Measurements from ENCODE around the gene SCUBE1.

The SCUBE1 gene

DNA sequence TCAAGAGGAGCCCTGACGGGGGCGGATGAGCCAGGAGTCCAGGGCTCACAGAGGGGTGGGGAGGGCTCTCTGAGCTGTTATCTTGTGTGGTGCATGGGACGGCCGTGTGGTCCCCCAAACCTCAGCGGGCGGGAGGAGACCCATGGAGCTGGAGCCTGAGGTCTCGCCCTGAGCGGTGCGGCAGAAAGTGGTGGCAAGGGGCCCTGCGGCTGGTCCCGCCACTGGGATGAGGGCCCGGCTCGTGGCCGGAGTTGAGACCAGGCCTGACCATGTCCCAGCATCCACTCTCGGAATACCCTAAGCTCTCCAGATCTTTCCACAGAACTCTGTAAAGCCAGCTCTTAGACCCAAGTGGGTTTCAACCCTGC, 133.7 kb downstream of the SCUBE1 start:
- DNase-seq, result no peak

DNA sequence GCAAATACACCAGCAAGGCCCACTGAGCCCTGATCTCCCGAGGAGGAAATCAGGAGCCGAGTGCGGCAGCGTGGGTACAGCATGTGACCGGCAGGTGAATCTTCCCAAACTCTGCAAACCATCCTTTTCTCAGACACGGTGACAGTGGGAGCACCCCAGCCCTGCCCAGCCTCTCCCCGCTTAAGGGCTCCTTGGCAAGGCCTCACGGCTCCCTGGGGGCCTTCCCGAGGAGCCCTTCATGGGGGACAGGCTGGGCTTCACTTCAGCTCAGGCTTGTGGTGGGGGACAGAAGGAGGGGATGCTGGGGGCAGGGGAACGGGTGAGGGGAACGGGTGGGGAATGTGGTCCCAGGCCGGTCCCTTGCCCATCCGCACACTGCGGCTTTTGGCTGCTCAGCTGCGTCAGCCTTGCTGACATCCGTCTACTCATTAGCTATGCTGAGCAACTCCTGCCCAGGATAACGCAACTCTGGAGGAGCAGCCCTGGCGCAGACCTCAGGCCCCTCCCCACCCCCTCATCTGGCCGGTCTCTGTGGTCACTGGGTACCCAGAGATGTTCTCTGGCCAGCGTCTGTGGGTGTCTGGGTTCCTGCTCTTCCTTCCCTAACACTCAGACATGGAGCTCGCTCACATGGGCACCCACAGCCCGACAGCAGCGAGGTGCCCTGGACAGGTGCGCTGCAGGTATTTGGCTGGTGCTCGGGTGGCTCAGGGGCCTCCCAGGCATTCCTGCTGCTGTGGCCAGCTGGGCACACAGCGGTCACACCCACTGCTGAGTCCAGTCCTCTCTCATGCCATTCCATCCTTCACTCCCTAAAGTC, 134.3 kb downstream of the SCUBE1 start:
- DNase-seq, result no peak

DNA sequence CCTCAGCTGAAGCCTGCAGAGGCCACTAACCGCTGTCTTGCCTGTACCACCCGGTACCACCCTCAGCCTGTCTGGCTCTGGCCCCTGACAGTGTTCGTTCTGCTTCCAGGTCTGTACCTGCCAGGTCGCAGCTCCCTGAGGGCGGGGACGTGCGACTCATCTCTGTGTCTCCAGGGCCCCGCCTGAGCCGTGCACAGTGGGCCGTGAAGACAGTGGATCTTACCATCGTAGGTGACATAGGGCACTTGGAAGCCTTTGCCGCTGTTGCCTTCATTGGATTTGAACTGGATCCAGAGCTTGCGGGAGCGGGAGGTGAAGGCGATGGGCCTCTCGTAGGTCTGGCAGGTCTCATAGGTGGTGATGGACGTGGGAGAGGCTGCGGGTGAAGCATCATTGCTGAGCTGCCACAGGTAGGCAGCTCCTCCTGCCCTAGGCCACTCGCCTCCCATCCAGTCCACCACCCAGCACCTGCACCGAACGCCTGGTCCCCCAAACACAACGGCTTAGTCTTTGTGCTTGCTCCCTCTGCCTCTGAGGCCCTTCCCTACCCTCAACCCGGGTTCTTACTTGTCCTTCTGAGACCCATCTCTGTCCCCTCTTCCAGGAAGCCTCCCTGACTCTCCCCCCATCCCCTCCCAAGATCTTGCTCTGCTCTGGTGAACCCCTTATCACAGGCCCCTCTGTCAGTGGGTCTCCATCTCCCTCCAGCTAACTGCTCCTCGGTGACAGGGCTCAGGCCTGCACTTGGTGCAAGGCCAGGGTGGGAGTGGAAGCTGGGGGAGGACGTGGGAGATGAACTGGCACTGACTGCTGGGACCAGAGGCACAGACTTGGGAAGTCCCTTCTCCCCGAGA, 135.1 kb downstream of the SCUBE1 start:
- DNase-seq, result no peak

DNA sequence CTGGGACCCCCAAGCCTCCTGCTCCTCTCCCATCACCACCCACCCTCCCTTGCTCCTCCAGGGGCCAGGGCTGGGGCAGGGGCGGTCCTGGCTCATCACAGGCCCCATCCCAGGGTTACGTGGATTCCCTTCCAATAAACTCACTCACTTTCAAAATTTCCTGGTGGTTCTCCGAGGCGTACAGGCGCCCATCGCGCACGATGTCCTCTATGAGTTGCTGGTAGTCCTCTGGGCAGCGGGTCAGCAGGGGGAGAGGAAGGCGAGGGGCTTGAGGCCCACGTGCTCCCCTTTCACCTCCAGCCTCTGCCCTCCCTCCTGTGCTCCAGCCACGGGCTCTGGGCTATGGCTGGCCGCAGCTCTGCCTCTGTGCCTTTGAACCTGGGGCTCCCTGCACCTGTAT, 135.8 kb downstream of the SCUBE1 start:
- no peak for DNase-seq

DNA sequence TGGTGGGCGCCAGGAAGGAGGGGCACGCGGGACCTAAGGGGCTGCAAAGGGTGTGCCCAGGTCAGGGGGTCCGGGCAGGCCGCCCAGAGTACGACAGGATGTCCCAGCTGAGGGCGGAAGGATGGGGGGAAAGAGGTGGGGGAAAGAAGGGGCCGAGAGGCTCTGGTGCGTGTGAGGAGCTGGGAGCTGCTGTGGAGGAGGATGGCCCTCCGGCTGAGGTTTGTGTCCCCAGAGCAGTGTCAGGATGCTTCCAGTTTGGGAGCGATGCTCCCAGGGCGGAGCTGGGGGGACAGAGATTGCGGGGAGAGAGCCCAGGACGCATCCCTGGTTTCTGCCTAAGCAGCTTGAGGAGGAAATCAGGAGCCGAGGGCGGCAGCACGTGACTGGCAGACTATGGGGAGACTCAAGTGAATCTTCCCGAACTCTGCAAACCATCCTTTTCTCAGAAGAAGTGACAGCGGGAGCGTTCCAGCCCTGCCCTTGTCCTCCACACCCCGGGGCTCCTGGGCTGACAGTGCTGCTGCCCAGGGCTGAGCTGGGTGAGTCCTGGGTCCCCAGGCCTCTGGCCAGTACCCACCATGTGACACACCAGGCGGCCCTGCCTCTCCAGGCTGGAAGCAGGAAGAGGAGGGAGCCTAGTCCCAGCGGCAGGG, 136.5 kb downstream of the SCUBE1 start:
- DNase-seq, result no peak

DNA sequence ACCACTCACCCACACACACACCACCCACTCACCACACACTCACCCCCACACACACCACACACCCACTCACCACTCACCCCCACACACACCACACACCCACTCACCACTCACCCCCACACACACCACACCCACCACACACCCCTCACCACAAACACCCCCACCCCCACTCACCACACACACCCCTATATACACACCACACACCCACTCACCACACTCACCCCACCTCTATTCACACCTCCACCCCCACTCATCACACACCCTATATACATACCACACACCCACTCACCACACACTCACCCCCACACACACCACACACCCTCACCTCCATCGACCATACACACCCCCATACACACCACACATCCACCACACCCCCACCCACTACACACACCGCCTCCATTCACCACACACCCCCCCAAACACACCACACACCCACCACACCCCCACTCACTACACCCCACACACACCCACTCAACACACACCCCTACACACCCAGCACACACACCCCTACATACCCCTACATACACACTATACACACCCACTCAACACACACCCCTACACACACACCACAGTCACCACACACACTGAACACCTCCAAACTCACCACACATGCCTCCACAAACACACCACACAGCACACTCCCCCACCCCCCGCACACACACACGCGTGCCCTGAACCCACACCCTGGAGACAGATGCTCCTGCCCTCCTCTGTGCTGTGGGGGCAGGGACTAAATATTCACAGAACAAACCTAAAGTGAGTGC, 137.2 kb downstream of the SCUBE1 start:
- DNase-seq, result peak; percentile 55

DNA sequence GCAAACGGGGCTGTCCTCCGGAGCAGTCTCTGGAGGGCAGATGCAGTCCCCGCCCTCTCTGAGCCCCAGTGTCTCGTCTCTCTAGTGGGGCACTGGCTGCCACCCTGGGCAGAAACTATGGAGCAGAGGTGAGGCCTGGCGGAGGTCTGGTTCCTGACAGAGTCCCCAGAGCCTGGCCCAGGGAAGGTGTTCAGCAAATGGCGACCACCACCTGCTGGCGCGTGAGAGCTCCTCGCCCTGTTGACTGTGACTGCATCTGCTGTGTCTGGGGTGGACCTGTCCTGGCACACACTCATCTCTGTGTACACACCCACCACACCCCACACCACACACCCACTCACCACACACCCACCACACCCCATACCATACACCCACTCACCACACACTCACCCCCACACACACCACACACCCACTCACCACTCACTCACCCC, 137.9 kb downstream of the SCUBE1 start:
- peak; percentile 44 for DNase-seq

DNA sequence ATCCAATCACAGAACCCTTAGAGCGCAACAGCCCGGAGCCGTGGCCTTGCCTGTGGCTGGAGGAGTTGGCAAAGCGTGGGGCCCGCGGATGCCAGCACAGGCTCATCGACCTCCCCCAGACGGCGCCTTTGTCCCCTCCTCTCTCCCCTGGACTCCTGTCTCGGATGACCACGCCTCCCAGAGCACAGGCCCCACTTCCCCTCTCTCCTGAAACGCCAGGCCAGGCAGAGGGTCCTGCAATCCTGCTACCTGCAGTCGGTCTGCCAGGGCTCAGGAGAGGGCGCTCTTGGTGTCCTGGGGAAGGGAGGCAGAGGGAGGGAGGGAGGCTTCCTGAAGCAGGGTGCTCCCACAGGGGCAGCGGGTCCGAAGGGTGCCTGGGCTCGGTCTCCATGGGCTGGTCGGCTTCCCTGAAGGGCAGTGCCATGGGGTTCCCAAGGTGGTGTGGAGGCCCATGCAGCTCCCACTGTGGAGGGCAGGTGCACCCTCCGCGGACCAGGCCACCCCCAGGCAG, 139.6 kb downstream of the SCUBE1 start:
- DNase-seq, result no peak

DNA sequence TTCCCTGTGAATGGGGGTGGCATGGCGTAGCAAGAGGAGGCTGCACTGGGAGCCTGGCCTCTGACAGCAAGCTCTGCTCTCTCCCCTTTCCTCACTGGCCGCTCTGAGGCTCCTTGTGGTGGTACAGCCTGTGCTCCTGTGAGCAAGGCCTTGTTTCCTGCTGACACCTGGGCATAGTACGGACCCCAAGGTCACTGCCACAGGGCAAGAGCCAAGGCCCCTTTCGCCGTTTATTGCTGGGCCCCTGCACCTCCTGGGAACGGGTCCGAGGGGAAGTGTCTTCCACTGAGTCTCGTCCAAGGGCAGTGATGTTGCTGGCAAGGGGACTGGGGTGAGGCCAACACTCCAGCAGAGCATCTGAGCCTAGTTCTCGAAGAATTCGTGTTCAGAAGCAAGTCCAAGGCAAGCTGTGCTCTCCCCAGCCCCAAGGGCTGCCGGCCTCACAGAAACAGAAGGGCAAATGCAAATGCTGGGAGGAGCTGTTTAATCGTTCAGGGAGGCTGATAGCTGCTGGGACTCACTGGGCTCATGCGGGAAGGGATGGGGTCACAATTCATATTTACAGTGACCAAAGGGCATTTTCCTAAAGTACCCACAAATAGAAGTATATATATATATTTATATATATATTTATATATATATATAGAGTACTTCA, 140.3 kb downstream of the SCUBE1 start:
- DNase-seq, result no peak

DNA sequence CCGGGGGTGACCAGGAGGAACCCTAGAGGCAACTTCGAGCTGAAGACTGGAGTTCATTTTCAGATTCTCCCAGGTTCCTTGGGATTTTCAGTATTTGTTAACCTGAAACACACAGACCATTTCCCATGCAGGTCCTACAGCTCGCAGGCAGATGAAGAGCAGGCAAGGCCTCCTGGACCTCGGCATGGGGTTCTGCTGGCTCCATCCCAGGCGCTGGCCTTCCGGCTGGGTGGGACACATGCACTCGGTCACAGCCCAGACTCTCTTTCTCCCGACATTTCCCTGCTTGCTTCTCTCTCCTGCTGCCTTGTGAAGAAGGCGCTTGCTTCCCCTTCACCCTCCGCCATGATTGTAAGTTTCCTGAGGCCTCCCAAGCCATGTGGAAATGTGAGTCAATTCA, 140.8 kb downstream of the SCUBE1 start:
- no peak for DNase-seq

DNA sequence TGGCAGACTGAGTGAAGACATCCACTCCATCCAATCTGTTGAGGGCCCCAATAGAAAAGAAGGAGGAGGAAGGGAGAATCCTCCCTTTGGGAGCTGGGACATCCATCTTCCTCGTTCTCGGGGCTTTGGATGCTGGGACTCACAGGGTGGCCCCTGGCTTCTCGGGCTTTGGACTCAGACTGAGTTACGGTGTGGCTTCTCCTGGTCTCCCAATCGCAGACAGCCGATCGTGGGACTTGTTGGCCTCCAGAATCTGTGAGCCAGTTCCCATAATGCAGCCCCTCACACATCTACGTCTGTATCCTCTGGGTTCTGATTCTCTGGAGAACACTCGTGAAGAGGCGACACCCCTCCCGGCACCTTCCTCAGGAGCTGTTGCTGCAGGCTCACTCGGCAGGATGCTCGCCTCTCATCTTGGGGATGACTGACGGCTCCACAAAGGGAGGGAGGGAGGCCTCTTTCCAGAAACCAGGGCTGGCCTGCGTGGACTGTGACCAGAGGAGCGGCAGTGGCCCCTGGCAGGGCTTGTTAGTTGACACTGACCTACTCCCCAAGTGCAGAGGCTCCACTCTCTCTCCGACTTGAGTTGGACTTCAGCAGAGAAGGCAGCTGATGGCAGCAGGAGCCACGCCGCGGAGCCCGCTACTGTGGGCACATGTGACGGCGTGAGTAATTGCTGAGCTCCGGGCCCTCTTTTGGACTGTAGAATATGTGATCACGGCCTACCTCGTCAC, 141.5 kb downstream of the SCUBE1 start:
- no peak for DNase-seq

DNA sequence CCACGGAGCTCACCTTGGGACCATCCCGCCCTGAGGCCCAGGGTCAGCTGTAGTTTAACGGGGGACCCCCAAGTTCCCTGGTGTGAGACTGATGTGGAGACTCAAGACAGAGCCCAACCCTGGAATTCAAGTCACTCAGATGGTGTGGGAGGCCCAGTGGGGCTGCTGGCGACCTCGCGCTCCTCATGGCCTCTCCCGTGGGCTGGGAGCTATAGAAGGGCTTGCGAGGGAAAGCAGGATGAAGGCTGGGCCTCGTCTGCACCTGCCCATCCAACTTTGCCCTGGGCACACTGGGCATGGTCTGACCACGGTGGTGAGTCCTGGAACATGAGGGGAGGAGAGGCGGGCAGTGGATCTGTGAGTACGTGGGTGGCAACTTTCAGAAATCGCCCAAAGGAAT, 142.6 kb downstream of the SCUBE1 start:
- no peak for DNase-seq

DNA sequence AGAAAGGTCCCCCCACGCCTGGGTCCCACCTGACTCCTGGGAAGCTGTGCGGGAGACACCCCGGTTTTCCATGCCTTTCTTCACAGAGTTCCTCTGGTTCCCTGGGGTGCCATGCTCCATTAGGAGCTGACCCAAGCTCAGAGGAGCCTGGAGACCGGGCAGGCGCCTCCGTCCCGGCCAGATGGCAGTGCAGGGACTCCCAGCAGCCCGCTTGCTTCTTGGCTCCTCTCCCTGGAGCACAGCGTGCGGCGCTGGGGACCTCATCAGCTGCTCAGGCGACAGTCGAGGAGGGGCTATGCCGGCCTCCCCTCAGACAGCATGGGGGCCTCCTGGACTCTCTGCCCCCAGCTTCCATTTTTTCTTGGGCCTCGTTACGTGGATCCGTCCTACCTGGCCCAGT, 143.1 kb downstream of the SCUBE1 start:
- DNase-seq, result no peak

DNA sequence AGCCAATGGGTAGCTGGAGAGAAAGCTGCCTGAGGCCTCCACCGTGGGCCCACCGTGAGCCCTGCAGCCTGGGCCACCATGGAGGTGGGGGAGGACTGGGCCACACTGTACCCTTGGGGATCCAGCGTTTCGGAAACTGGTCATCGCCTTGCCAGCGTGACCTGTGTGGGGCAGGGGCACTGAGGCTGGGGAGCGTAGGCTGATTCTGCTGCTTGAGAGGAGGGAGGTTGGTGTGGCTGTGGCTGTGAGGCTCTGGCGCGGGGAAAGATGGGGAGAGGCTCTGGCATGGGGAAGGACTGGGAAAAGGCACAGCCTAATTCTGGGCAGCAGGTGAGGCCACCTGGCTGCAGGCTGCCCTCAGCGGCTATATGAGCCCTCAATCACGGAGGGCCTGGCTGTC, 143.6 kb downstream of the SCUBE1 start:
- no peak for DNase-seq

DNA sequence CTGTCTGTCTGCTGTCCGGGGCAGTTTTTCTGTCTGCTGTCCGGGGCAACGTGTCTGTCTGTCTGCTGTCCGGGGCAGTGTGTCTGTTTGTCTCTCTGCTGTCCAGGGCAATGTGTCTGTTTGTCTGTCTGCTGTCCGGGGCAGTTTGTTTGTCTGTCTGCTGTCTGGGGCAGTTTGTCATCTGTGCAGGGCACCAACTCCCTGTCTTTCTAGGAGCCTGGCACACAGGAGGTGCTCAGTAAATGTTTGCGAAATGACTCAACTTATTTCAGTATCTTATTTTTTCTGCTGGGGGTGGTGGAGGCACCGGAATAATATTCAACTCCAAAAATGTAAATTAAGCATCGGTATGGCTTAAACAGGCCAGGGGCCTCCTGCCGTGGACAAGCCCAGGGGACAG, 144.2 kb downstream of the SCUBE1 start:
- DNase-seq, result no peak

DNA sequence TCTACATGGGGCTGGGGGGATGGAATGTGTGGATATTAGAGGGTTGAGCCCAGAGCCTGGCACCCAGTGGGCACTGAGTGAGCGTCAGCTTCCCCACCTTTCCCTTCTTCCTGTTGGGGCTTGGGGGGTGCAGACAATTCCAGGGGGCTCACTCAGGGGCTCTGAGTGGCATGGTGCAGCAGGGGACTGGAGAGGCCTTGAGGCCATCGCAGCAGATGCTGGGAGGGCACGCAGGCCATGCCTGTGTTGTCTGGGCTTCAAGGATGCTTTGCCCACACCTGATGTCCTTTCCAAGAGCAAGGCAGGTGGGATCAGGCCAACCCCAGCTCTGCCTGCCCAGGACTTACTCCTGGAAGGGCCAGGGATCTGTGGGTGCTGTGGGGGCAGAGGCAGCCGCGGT, 145.0 kb downstream of the SCUBE1 start:
- DNase-seq, result no peak

DNA sequence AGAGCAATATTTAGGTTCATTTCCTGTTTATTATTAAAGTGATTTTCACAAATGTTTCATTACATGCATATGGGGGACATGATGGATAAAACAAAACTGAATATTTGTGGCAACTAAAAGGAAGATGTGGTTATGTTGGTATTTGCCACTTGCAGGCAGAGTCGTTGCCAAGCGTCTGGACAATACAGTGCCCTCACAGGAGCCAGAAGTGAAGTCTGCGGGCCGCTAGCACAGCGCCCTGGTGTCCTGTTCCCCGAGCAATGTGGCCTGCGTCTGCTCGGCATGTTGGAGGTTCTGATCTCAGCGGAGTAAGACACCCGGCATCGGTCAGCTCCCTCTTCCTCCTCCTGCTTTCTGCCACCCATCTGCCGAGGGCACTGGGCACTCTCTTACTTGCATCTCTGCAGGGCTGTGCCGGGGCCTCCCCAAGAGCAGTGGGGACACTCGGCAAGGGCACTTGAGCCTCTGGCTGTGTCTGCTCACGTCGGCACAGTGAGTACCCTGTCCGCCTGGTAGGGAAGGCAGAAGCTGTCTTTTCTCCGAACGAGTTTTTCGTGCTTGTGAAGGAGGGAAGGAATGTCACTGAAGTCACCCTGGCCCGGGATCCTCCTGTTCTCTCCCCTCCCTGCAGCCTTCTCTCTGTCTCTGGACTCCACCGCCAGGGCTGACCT, 145.8 kb downstream of the SCUBE1 start:
- DNase-seq, result no peak

DNA sequence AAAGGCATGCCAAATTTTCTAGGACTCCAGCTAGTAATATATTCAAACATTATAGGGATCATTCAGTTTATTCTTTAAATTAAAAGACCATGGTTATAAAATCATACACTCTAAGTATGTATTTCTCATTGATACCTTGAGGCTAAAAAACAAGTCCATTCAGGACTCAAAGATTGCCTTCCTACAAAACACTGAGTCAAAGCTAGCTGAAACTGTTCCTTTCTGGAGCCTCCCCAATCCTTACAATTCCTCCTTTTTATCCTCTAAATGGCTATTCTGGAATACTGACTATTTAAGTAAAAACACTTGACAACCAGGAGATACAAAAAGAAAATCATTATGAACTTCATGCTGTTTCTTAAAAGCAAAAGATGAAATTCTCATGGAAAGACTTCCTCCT, 151.3 kb downstream of the SCUBE1 start:
- no peak for DNase-seq

DNA sequence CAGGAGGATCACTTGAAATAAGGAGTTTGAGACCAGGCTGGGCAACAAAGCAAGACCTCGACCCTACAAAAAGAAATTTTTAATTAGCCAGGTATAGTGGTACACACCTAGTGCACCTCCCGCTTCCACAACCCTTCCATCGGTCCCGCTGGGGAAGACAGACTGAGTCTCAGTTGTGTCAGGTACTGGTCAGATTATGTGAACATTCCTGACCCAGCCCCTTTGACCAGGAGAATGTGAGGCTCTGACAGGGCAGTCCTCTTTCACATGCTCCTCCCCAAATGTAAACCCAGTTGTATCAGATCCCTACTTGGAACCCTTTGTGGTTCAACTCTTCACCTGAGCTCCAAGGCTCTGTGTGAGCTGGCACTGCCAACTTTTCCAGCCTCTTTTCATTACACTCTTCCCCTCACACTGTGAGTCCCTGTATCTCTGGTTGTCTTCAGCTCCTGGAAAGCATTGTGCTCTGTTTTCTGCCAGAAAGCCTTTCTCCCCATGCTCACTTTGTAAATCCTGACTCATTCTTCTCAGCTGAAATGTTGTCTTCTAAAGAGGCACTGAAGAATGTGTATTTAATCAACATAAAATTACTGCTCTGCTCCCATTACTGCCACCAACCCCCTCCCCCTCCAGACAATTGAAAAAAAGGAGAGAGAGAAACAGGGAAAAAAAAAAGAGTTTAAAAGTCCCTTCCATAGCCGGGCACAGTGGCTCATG, 154.2 kb downstream of the SCUBE1 start:
- no peak for DNase-seq
